GM13977 (cell line): ENCODE data around the gene OTX1.

ENCODE experiments used
- DNase-seq: peaks from one replicate; pipeline ENCODE4 v3.0.0; 2012; ENCODE audit warnings: low spot score
- in situ Hi-C: fragments of 300-500 bp; cut with MboI; formaldehyde crosslinking; loops from one replicate; pipeline ENCODE4 v1.12.0; 2022; ENCODE audit warnings: low sequenced_read_pairs, low pct_unique_long_range_greater_than_20kb, mixed read lengths, inconsistent platforms; ENCODE audit not compliant: unreplicated experiment
- TF ChIP-seq, protein P1 (sequence below): IDR thresholded peaks from 2 replicates; pipeline ENCODE4 v1.5.1; 2012; ENCODE audit warnings: mild to moderate bottlenecking, control low read depth; ENCODE audit not compliant: insufficient read depth; ENCODE audit errors: extremely low read depth, missing control alignments

The OTX1 gene

GRCh38 chr2:63029058-63029457 is 21.6 kb upstream of the OTX1 start:
- TF ChIP-seq, protein P1, sequence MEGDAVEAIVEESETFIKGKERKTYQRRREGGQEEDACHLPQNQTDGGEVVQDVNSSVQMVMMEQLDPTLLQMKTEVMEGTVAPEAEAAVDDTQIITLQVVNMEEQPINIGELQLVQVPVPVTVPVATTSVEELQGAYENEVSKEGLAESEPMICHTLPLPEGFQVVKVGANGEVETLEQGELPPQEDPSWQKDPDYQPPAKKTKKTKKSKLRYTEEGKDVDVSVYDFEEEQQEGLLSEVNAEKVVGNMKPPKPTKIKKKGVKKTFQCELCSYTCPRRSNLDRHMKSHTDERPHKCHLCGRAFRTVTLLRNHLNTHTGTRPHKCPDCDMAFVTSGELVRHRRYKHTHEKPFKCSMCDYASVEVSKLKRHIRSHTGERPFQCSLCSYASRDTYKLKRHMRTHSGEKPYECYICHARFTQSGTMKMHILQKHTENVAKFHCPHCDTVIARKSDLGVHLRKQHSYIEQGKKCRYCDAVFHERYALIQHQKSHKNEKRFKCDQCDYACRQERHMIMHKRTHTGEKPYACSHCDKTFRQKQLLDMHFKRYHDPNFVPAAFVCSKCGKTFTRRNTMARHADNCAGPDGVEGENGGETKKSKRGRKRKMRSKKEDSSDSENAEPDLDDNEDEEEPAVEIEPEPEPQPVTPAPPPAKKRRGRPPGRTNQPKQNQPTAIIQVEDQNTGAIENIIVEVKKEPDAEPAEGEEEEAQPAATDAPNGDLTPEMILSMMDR, result no peak
- no peak for DNase-seq
- in situ Hi-C loops, result loop anchor here (25.0 kb wide), 1 partner anchor 567 kb away; no protein-coding TSS in a partner anchor

DNA sequence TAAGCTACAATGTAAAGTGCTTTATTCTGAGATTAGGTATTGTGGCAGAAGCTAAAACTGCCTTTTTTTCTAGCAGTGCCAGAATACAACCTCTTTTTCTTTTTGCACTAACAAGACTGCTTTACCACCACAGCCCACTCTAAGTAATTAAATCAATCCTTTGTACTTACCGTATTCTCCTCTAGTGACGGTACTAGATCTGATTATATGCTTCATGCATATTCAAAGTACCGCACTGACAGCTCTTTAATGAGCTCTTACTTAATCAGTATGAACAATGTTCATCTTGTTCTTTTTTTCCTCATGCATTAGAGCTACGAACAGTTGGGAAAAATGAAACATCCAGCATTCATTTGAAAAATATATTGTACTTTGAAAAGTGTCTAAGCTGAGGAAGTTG is 16.1 kb upstream of the OTX1 start:
- in situ Hi-C loops, result loop anchor here (25.0 kb wide), 1 partner anchor 572 kb away; no protein-coding TSS in a partner anchor
- DNase-seq, result no peak
- TF ChIP-seq, protein P1, result no peak

GRCh38 chr2:63035169-63035568 is 15.5 kb upstream of the OTX1 start:
- TF ChIP-seq, protein P1, result no peak
- in situ Hi-C loops, result loop anchor here (25.0 kb wide), 1 partner anchor 573 kb away; no protein-coding TSS in a partner anchor
- no peak for DNase-seq

GRCh38 chr2:63035660-63036059 is 15.0 kb upstream of the OTX1 start:
- TF ChIP-seq, protein P1, result no peak
- in situ Hi-C loops, result loop anchor here (25.0 kb wide), 1 partner anchor 573 kb away; no protein-coding TSS in a partner anchor
- no peak for DNase-seq

DNA sequence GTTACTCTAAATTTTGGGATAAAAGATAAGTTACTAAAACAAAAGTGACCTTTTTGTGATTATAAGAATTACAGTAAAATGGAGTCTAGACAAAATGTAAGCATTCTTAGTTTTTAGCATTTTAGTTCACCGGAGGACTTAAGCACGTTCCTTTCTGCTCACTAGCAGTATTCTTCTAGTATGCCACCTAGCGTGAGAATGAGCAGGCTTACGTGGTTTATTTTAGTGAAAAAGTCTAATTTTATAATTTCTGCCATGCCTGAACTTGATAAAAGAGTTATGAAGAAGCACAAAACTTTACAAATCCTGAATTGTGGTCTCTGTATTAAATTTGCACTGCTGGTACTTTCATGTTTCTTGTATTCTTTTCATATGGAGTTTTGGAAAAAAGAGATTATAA is 12.6 kb upstream of the OTX1 start:
- in situ Hi-C loops, result loop anchor here (25.0 kb wide), 1 partner anchor 576 kb away; no protein-coding TSS in a partner anchor
- TF ChIP-seq, protein P1, result no peak
- DNase-seq, result no peak

GRCh38 chr2:63040586-63040985 is 10.0 kb upstream of the OTX1 start:
- no peak for DNase-seq
- TF ChIP-seq, protein P1, result no peak
- in situ Hi-C loops, result loop anchor here (25.0 kb wide), 1 partner anchor 578 kb away; no protein-coding TSS in a partner anchor
